Measurements from ENCODE around the gene SEZ6L2. TPM values are rescaled to one million over a fixed set of nuclear protein-coding genes. Genes with fewer than 3 reads are reported as not detected.
"Not testable (repeated sequence)": the region's sequence is repeated elsewhere in the genome, so short reads cannot be mapped to it uniquely, and the experiment has no call there.

SEZ6L2 gene
- total RNA-seq, 2 experiments from 2014 or later: 0.30 to 0.31 TPM

DNA sequence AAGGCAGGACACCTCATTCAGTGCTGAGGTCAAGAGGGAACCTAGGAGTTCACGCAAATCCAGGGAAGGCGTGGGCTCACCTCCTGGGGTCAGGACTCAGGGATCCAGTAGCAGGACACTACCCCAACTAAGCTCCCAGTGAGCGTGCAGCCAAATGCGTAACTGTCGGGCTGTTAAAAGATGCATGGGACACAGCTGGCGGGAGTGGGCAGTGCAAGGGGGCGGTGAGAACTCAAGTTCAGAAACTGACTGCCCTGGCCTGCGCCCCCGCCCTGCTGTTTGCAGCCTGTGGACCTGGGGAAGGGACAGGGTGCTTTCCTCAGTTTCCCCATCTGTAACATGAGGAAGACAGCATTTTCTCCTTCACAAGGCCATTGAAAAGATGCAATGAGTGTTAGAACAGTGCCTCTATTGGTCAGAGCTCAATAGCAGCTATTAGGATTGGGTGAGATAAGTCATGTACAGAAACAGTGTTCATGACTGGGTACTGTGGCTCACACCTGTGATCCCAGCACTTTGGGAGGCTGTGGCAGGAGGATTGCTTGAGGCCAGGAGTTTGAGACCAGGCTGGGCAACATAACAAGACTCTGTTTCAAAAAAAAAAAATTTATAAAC is 56.5 kb downstream of the SEZ6L2 start:
- peak overlapping the region; percentile 41 for H3K27ac Mint-ChIP-seq
- H3K9me3 Mint-ChIP-seq: no peaks in the 10 kb centered on the region
- intact Hi-C loops (cut with micrococcal nuclease): no loop called here
- no peak overlapping the region for H3K4me3 Mint-ChIP-seq
- DNase-seq: no peak
- H3K27me3 Mint-ChIP-seq (ENCODE audit: low read depth): no peaks in the 10 kb centered on the region
- peaks cover 2% of the 10 kb centered on the region for H3K4me1 Mint-ChIP-seq (ENCODE audit: low read depth)
- CTCF ChIA-PET: interaction anchor here (0.8 to 1.1 kb wide), 4 partner anchors 13 to 142 kb away, joined by 3 to 5 read pairs (median 3); partner anchors contain the start of gene PAGR1
- H3K36me3 Mint-ChIP-seq (ENCODE audit: low read depth): peaks cover 8% of the 10 kb centered on the region

DNA sequence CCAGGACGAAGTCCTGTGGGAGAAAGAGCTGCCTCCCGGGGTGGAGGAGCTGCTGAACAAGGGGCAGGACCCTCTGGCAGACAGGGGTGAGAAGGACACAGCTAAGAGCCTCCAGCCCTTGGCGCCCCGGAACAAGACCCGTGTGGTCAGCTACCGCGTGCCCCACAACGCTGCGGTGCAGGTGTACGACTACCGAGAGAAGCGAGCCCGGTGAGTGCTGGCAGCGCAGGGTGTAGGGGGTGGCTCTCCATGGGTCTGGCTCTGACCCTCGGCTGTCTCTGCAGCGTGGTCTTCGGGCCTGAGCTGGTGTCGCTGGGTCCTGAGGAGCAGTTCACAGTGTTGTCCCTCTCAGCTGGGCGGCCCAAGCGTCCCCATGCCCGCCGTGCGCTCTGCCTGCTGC is 57.7 kb downstream of the SEZ6L2 start:
- DNase-seq: no peak
- no peaks in the 10 kb centered on the region for H3K27me3 Mint-ChIP-seq (ENCODE audit: low read depth)
- peaks cover 2% of the 10 kb centered on the region for H3K4me1 Mint-ChIP-seq (ENCODE audit: low read depth)
- CTCF ChIA-PET: interaction anchor here (0.7 kb wide), 1 partner anchor 12 kb away, joined by 3 read pairs; no protein-coding TSS in a partner anchor
- no peak overlapping the region for H3K27ac Mint-ChIP-seq
- intact Hi-C loops (cut with micrococcal nuclease): no loop called here
- no peaks in the 10 kb centered on the region for H3K9me3 Mint-ChIP-seq
- peaks cover 7% of the 10 kb centered on the region for H3K36me3 Mint-ChIP-seq (ENCODE audit: low read depth)
- H3K4me3 Mint-ChIP-seq: no peak overlapping the region

DNA sequence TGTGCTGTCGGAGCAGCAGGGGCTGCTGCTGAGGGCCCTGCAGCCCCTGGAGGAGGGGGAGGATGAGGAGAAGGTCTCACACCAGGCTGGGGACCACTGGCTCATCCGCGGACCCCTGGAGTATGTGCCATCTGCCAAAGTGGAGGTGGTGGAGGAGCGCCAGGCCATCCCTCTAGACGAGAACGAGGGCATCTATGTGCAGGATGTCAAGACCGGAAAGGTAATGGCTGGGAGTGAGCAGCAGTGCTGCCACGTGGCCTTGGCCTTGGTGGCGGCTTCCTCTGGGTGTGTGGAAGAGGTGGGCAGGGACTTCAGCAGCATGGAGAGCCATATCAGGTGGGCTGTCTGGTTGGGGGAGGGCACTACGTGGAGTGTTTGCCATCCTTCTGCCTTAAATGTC is 59.1 kb downstream of the SEZ6L2 start:
- intact Hi-C loops (cut with micrococcal nuclease): no loop called here
- Mint-ChIP-seq H3K36me3 (ENCODE audit: low read depth) (peaks cover 12% of the 10 kb centered on the region), H3K27me3 (ENCODE audit: low read depth) (no peaks in the 10 kb centered on the region), H3K4me3 (no peak overlapping the region), H3K27ac (peak overlapping the region; percentile 46), H3K9me3 (no peaks in the 10 kb centered on the region), H3K4me1 (ENCODE audit: low read depth) (peaks cover 2% of the 10 kb centered on the region)
- CTCF ChIA-PET: interaction anchor here (2.6 kb wide), 1 partner anchor 8 kb away, joined by 11 read pairs; no protein-coding TSS in a partner anchor
- no peak for DNase-seq

DNA sequence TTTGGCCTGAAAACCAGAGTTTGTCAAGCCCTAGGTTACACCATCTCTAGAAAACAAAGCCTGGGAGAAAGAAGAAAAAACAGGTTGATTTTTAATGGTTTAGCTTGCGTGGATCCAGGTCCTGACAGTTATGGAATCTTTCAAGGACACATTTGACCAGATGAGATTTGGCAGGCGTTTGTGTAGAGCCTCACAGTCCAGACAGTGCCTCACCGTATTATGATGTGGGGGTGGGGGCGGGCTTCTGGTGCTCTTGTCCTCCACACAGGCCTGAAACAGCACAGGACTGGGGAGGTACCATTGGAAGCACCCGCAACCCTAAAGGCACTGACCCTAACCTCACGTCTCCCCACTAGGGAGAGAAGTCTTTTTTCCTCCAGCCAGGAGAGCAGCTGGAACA is 59.5 kb downstream of the SEZ6L2 start:
- Mint-ChIP-seq H3K27ac (no peak overlapping the region), H3K27me3 (ENCODE audit: low read depth) (no peaks in the 10 kb centered on the region), H3K4me1 (ENCODE audit: low read depth) (peaks cover 2% of the 10 kb centered on the region), H3K9me3 (no peaks in the 10 kb centered on the region), H3K36me3 (ENCODE audit: low read depth) (peaks cover 12% of the 10 kb centered on the region), H3K4me3 (no peak overlapping the region)
- intact Hi-C loops (cut with micrococcal nuclease): no loop called here
- CTCF ChIA-PET: interaction anchor here (2.6 kb wide), 1 partner anchor 9 kb away, joined by 11 read pairs; no protein-coding TSS in a partner anchor
- no peak for DNase-seq

DNA sequence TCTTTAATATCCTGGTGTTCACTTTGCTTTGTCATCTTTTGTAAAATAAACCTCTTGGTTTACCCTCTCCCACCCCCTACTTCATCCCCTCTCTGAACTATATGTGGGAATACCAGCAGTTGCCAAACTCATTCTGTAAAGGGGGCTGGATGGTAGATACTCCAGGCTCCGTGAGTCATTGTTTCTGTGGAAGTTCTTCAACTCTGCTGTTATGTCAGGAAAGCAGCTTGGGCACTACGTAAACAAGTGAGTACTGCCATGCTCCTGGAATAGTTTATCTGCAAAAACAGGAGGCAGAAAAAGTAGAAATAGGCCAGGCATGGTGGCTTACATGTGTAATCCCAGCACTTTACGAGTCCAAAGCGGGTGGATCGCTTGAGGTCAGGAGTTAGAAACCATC is 61.5 kb downstream of the SEZ6L2 start:
- CTCF ChIA-PET: interaction anchor here (0.6 to 2.6 kb wide), 2 partner anchors 11 to 714 kb away, joined by 3 to 11 read pairs; no protein-coding TSS in a partner anchor
- intact Hi-C loops (cut with micrococcal nuclease): no loop called here
- H3K9me3 Mint-ChIP-seq: no peaks in the 10 kb centered on the region
- H3K4me1 Mint-ChIP-seq (ENCODE audit: low read depth): peaks cover 11% of the 10 kb centered on the region
- DNase-seq: no peak
- no peak overlapping the region for H3K4me3 Mint-ChIP-seq
- peaks cover 21% of the 10 kb centered on the region for H3K36me3 Mint-ChIP-seq (ENCODE audit: low read depth)
- H3K27me3 Mint-ChIP-seq (ENCODE audit: low read depth): no peaks in the 10 kb centered on the region
- no peak overlapping the region for H3K27ac Mint-ChIP-seq

DNA sequence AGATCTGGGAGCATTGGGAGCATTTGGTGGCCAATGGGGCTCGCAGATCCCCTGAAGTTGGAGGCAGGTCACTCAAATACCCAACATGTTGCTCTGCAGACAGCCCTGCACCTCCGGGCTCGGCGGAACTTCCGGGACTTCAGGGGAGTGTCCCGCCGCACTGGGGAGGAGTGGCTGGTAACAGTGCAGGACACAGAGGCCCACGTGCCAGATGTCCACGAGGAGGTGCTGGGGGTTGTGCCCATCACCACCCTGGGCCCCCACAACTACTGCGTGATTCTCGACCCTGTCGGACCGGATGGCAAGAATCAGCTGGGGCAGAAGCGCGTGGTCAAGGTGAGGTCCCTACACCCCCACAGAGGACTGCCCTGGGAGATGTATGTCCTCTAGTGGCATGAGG is 62.7 kb downstream of the SEZ6L2 start:
- no peaks in the 10 kb centered on the region for H3K27me3 Mint-ChIP-seq (ENCODE audit: low read depth)
- CTCF ChIA-PET: no interaction called here
- no peak overlapping the region for H3K27ac Mint-ChIP-seq
- peaks cover 13% of the 10 kb centered on the region for H3K4me1 Mint-ChIP-seq (ENCODE audit: low read depth)
- no peak for DNase-seq
- intact Hi-C loops (cut with micrococcal nuclease): no loop called here
- H3K9me3 Mint-ChIP-seq: no peaks in the 10 kb centered on the region
- H3K36me3 Mint-ChIP-seq (ENCODE audit: low read depth): peaks cover 25% of the 10 kb centered on the region
- H3K4me3 Mint-ChIP-seq: no peak overlapping the region

DNA sequence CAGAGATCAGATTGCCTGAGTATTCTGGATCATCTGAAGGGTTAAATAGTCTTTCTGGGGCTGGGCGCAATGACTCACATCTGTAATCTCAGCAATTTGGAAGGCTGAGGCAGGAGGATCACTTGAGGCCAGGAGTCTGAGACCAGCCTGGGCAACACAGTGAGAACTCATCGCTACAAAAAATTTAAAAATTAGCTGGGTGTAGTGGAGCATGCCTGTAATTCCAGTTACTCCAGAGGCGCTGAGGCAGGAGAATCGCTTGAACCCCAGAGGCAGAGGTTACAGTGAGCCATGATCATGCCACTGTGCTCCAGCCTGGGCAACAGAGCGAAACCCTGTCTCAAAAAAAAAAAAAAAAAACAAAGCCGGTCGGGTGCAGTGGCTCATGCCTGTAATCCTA is 63.4 kb downstream of the SEZ6L2 start:
- H3K4me1 Mint-ChIP-seq (ENCODE audit: low read depth): peaks cover 19% of the 10 kb centered on the region
- H3K27me3 Mint-ChIP-seq (ENCODE audit: low read depth): no peaks in the 10 kb centered on the region
- H3K4me3 Mint-ChIP-seq: no peak overlapping the region
- CTCF ChIA-PET: no interaction called here
- no peak for DNase-seq
- H3K27ac Mint-ChIP-seq: no peak overlapping the region
- H3K9me3 Mint-ChIP-seq: no peaks in the 10 kb centered on the region
- peaks cover 25% of the 10 kb centered on the region for H3K36me3 Mint-ChIP-seq (ENCODE audit: low read depth)
- intact Hi-C loops (cut with micrococcal nuclease): no loop called here

DNA sequence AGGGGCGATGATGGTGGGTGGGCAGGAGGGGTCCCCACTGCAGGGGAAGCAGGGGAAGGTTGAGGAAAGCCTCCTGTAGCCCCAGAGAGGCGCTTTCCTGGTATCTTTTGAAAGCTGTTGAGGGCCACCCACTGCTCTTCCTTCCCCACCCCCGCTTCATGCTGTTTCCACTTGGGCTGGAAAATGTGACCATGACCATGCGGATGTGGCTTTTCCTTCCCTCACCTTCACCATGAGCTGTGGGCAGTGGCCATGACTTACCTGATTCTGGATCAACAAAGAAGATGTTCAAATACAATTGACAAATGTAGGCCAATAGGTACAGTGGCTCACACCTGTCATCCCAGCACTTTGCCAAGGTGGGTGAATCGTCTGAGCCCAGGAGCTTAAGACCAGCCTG is 65.3 kb downstream of the SEZ6L2 start:
- peaks cover 33% of the 10 kb centered on the region for H3K4me1 Mint-ChIP-seq (ENCODE audit: low read depth)
- intact Hi-C loops (cut with micrococcal nuclease): no loop called here
- no peak for DNase-seq
- H3K9me3 Mint-ChIP-seq: no peaks in the 10 kb centered on the region
- H3K36me3 Mint-ChIP-seq (ENCODE audit: low read depth): peaks cover 25% of the 10 kb centered on the region
- H3K27me3 Mint-ChIP-seq (ENCODE audit: low read depth): no peaks in the 10 kb centered on the region
- H3K27ac Mint-ChIP-seq: no peak overlapping the region
- CTCF ChIA-PET: interaction anchor here (1.2 to 1.6 kb wide), 3 partner anchors 13 to 15 kb away, joined by 3 to 9 read pairs (median 7); partner anchors contain the start of gene MVP
- H3K4me3 Mint-ChIP-seq: no peak overlapping the region

DNA sequence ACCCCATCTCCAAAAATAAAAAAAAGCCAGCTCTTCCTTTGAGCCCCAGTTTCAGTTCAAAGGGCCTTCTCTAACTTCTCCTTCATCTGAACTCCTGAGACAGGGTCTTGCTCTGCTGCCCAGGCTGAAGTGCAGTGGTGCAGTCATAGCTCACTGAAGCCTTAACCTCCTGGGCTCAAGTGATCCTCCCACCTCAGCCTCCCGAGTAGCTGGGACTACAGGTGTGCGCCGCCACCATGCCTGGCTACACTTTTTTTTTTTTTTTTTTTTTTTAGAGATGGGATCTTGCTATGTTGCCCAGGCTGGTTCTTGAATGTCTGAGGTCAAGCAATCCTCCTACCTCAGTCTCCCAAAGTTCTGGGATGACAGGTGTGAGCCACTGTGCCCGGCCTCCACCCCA is 66.1 kb downstream of the SEZ6L2 start:
- H3K36me3 Mint-ChIP-seq (ENCODE audit: low read depth): peaks cover 25% of the 10 kb centered on the region

DNA sequence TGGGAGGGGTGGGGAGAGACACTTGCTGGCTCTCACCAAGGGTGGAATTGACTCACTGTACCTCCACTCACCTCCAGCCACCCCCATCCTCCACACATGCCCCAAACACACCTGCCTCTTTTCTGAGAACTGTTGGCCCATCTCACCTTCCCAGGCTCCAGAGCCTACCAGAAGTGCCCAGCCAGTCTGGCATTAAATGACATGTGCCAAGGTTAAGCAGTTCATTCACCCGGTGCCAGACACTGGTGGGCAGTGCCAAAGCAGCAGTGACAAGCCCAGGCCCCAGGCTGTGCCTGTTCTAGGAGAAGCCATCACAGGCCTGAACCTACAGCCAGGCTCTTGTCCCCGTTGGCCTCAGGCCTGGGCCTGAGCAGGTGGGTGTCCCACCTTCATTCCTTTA is 67.9 kb downstream of the SEZ6L2 start:
- H3K27me3 Mint-ChIP-seq (ENCODE audit: low read depth): no peaks in the 10 kb centered on the region
- no peak for DNase-seq
- H3K4me3 Mint-ChIP-seq: no peak overlapping the region
- no peak overlapping the region for H3K27ac Mint-ChIP-seq
- H3K4me1 Mint-ChIP-seq (ENCODE audit: low read depth): peaks cover 57% of the 10 kb centered on the region
- H3K36me3 Mint-ChIP-seq (ENCODE audit: low read depth): peaks cover 23% of the 10 kb centered on the region
- H3K9me3 Mint-ChIP-seq: no peaks in the 10 kb centered on the region
- CTCF ChIA-PET: no interaction called here
- intact Hi-C loops (cut with micrococcal nuclease): no loop called here

More for the DNA sequence above, 66.1 kb downstream of the SEZ6L2 start:
- intact Hi-C loops (cut with micrococcal nuclease); H3K4me3 Mint-ChIP-seq; H3K9me3 Mint-ChIP-seq; DNase-seq; H3K27ac Mint-ChIP-seq; H3K27me3 Mint-ChIP-seq (ENCODE audit: low read depth): not testable (repeated sequence)
- peaks cover 39% of the 10 kb centered on the region for H3K4me1 Mint-ChIP-seq (ENCODE audit: low read depth)
- CTCF ChIA-PET: interaction anchor here (0.6 to 1.2 kb wide), 6 partner anchors 12 to 222 kb away, joined by 3 to 6 read pairs (median 3); no protein-coding TSS in a partner anchor

DNA sequence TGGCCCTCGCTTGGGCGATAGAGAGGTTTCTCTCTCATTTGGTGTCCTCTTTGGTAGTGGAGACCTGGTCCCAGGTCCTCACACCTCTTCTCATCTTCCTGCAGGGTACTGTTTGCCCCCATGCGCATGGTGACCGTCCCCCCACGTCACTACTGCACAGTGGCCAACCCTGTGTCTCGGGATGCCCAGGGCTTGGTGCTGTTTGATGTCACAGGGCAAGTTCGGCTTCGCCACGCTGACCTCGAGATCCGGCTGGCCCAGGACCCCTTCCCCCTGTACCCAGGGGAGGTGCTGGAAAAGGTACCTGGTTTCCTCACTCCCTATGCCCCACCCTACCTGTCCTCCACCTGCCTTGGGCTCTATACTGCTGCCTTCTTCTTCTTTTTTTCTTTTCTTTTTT is 68.6 kb downstream of the SEZ6L2 start:
- Mint-ChIP-seq H3K36me3 (ENCODE audit: low read depth) (peaks cover 22% of the 10 kb centered on the region), H3K27ac (no peak overlapping the region), H3K27me3 (ENCODE audit: low read depth) (no peaks in the 10 kb centered on the region), H3K4me1 (ENCODE audit: low read depth) (peaks cover 64% of the 10 kb centered on the region), H3K9me3 (no peaks in the 10 kb centered on the region), H3K4me3 (no peak overlapping the region)
- intact Hi-C loops (cut with micrococcal nuclease): no loop called here
- DNase-seq: no peak
- CTCF ChIA-PET: no interaction called here

DNA sequence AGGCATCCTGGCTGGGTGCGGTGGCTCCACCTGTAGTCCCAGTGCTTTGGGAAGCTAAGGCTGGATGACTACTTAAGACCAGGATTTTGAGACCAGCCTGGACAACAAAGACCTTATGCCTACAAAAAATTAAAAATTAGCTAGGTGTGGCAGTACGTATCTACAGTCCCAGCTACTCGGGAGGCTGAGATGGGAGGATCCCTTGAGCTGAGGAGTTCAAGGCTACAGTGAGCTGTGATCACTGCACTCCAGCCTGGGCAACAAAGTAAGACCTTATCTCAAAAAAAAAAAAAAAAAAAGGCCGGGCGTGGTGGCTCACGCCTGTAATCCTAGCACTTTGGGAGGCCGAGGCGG is 73.0 kb downstream of the SEZ6L2 start:
- H3K27ac Mint-ChIP-seq: peak overlapping the region; percentile 94
- DNase-seq: no peak
- H3K36me3 Mint-ChIP-seq (ENCODE audit: low read depth): peaks cover 10% of the 10 kb centered on the region
- H3K9me3 Mint-ChIP-seq: no peaks in the 10 kb centered on the region
- H3K4me1 Mint-ChIP-seq (ENCODE audit: low read depth): peaks cover 88% of the 10 kb centered on the region
- intact Hi-C loops (cut with micrococcal nuclease): no loop called here
- peak overlapping the region; percentile 61 for H3K4me3 Mint-ChIP-seq
- CTCF ChIA-PET: interaction anchor here (0.7 to 6.3 kb wide), 7 partner anchors 9 to 126 kb away, joined by 3 to 77 read pairs (median 7); partner anchors contain the start of gene PAGR1
- no peaks in the 10 kb centered on the region for H3K27me3 Mint-ChIP-seq (ENCODE audit: low read depth)

All from activated naive CD4-positive, alpha-beta T cell treated with anti-CD3 and anti-CD28 coated beads for 36 hours (primary cell).